Lower leg skin (tissue), 4 donors: ENCODE measurements around the gene EHMT1. TPM values are rescaled to one million over a fixed set of nuclear protein-coding genes. Genes with fewer than 3 reads are reported as not detected.

Experiments
- DNase-seq, 2 donors: peaks; one replicate each; pipeline ENCODE4 v3.0.0-alpha.2; 2019; ENCODE audit warnings: low spot score in 2 of 2
- H3K4me3 ChIP-seq: fragments of 200-600 bp; sonication (generic); 2 replicates; pipeline ENCODE4 v1.5.1; 2017; ENCODE audit warnings: mild to moderate bottlenecking, low read depth; ENCODE audit not compliant: poor library complexity, severe bottlenecking
- POLR2A ChIP-seq, 2 donors: fragments of 450-650 bp; IDR thresholded peaks; one replicate each; pipeline ENCODE4 v1.6.1; 2016 to 2017; ENCODE audit warnings: antibody characterized with exemption in 2 of 2, mild to moderate bottlenecking in 1 of 2, moderate library complexity in 1 of 2
- WGBS, 2 donors: methylation state at CpG; one replicate each; pipeline ENCODE4 v1.1.5; 2018; 5-methylcytosine and 5-hydroxymethylcytosine counted together
- intact Hi-C: fragments of 100-400 bp; cut with DNase I; formaldehyde crosslinking; loops from one replicate; pipeline ENCODE4 v1.15.0; 2023; ENCODE audit warnings: low total_unique reads
- total RNA-seq, 4 donors: library from RNA; depleted of rRNA; stranded (reverse); fragments of >200 nt; gene quantifications; one replicate each; pipeline ENCODE4 v1.1.0, GENCODE V29; 2016
- TF ChIP-seq, protein P1 (sequence below), 3 donors: fragments of 450-650 bp; IDR thresholded peaks; one replicate each; pipeline ENCODE4 v1.5.1; 2016; ENCODE audit warnings: antibody characterized with exemption in 3 of 3, mild to moderate bottlenecking in 3 of 3, moderate library complexity in 2 of 3

Gene EHMT1
- total RNA-seq, 4 donors from 2014 or later: 64.2 to 128 (median 73.2) TPM

- intact Hi-C loops: no loop called here
- TF ChIP-seq, protein P1, sequence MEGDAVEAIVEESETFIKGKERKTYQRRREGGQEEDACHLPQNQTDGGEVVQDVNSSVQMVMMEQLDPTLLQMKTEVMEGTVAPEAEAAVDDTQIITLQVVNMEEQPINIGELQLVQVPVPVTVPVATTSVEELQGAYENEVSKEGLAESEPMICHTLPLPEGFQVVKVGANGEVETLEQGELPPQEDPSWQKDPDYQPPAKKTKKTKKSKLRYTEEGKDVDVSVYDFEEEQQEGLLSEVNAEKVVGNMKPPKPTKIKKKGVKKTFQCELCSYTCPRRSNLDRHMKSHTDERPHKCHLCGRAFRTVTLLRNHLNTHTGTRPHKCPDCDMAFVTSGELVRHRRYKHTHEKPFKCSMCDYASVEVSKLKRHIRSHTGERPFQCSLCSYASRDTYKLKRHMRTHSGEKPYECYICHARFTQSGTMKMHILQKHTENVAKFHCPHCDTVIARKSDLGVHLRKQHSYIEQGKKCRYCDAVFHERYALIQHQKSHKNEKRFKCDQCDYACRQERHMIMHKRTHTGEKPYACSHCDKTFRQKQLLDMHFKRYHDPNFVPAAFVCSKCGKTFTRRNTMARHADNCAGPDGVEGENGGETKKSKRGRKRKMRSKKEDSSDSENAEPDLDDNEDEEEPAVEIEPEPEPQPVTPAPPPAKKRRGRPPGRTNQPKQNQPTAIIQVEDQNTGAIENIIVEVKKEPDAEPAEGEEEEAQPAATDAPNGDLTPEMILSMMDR (IDR thresholded peaks at IDR 0.05): no peak
- TF ChIP-seq POLR2A (IDR thresholded peaks at IDR 0.05): no peak
- WGBS, 2 donors: 94 to 95% methylated on average over 19 of the region's 19 CpGs
Measured at GRCh38 chr9:137797206-137798120, 178.7 kb downstream of the EHMT1 start.

GRCh38 chr9:137798142-137798541 is 179.3 kb downstream of the EHMT1 start:
- H3K4me3 ChIP-seq: no peak overlapping the region
- WGBS, 2 donors: 96 to 97% methylated on average over 9 of the region's 9 CpGs
- TF ChIP-seq, protein P1 (IDR thresholded peaks at IDR 0.05): no peak
- no peak for TF ChIP-seq POLR2A (IDR thresholded peaks at IDR 0.05)
- DNase-seq: no peak
- intact Hi-C loops: no loop called here

More at GRCh38 chr9:137797206-137798120, 178.7 kb downstream of the EHMT1 start:
- H3K4me3 ChIP-seq: no peak overlapping the region
- DNase-seq: no peak

GRCh38 chr9:137798901-137799629 is 180.3 kb downstream of the EHMT1 start:
- DNase-seq: no peak
- H3K4me3 ChIP-seq: no peak overlapping the region
- intact Hi-C loops: no loop called here
- 90 to 93% methylated on average over 21 of the region's 21 CpGs for WGBS, 2 donors
- TF ChIP-seq, protein P1 (IDR thresholded peaks at IDR 0.05): no peak
- TF ChIP-seq POLR2A (IDR thresholded peaks at IDR 0.05): no peak

DNA sequence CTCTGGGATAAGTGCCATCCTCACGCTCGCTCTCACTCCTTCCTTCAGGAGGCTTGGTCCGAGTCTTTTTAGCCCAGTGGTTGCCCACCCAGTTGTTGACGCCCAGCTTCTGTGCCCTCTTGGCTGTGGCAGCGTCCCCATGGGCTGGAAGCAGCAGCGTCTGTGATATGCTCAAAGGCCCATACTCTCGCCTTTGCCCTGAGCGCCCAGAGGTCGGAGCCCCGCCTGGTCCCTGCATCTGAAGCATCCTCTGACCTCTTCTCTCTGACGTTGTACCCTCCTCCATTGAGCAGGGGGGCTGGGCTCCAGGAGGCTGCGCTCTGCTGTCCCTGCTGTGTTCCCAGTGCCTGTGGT is 180.8 kb downstream of the EHMT1 start:
- TF ChIP-seq POLR2A (IDR thresholded peaks at IDR 0.05): no peak
- TF ChIP-seq, protein P1 (IDR thresholded peaks at IDR 0.05): no peak
- H3K4me3 ChIP-seq: no peak overlapping the region
- 92 to 95% methylated on average over 12 of the region's 12 CpGs for WGBS, 2 donors
- intact Hi-C loops: no loop called here
- DNase-seq: no peak

DNA sequence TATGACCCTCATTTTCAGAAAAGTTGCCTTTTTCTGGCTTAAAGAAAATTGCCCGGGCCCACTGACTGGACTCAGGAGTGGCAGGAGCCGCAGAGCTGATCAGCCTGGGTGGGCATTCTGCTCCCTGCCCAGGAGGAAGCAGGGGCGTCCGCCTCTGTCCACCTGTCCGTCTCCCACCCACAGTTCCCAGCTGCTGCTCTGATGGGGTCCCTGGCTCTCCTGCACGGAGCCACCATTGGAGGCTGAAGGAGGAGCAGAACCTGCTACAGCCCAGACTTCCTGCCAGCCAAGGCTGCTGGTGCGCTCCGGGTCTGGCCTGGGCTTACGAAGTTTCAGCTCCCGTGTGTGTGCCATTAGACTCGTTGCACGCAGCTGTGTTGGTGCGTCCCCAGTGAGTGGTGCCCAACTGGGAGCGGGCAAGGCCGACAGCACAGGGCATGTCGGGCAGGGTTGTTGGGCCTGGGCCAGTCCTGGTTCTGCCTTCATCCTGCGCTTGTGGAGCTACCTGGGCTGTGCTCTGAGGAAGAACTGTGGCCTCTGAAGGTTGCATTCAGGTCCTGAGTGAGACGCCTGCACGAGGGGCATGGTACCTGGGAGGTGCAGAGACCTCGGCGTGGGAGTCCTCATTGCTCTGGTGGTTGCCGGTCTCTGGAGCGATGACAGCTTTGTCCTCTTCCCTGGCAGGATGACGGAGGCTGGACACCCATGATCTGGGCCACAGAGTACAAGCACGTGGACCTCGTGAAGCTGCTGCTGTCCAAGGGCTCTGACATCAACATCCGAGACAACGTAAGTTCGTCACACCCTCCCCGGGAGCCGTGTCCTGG is 181.6 kb downstream of the EHMT1 start:
- 92 to 93% methylated on average over 20 to 30 of the region's 31 CpGs for WGBS, 2 donors
- no peak overlapping the region for H3K4me3 ChIP-seq
- intact Hi-C loops: no loop called here
- no peak for DNase-seq
- TF ChIP-seq, protein P1 (IDR thresholded peaks at IDR 0.05): no peak
- no peak for TF ChIP-seq POLR2A (IDR thresholded peaks at IDR 0.05)
